Uterus (tissue), 4 donors: ENCODE measurements around the gene SCARB2. TPM values are rescaled to one million over a fixed set of nuclear protein-coding genes. Genes with fewer than 3 reads are reported as not detected.
A peak's percentile ranks its signal among the peaks of the same experiment; 100 is the strongest.

Experiments used
- DNase-seq, 2 donors: peaks; one replicate each; pipeline ENCODE4 v3.0.0-alpha.2; 2019 to 2020
- H3K27ac ChIP-seq, 2 donors: fragments of 200-600 bp; sonication (generic); 1 replicate in 1 of 2; 2 replicates in 1 of 2; pipeline ENCODE4 v1.5.1; 2016 to 2018
- H3K27me3 ChIP-seq, 2 donors: fragments of 200-600 bp; sonication (generic); one replicate each; pipeline ENCODE4 v1.5.1; 2018 to 2019; ENCODE audit warnings: control low read depth in 1 of 2
- H3K36me3 ChIP-seq, 2 donors: fragments of 200-600 bp; sonication (generic); one replicate each; pipeline ENCODE4 v1.5.1; 2019; ENCODE audit warnings: control low read depth in 1 of 2
- H3K4me1 ChIP-seq, 2 donors: fragments of 200-600 bp; sonication (generic); one replicate each; pipeline ENCODE4 v1.5.1; 2018 to 2019; ENCODE audit warnings: control low read depth in 1 of 2
- H3K4me3 ChIP-seq, 2 donors: fragments of 200-600 bp; sonication (generic); 1 replicate in 1 of 2; 2 replicates in 1 of 2; pipeline ENCODE4 v1.5.1; 2018 to 2019; ENCODE audit warnings: mild to moderate bottlenecking in 1 of 2
- H3K9me3 ChIP-seq, 2 donors: fragments of 200-600 bp; sonication (generic); one replicate each; pipeline ENCODE4 v1.5.1; 2019; ENCODE audit warnings: control low read depth in 1 of 2
- POLR2A ChIP-seq, 2 donors: fragments of 450-650 bp; IDR thresholded peaks; one replicate each; pipeline ENCODE4 v1.6.1; 2016; ENCODE audit warnings: antibody characterized with exemption in 2 of 2, mild to moderate bottlenecking in 1 of 2, moderate library complexity in 1 of 2
- intact Hi-C: fragments of 100-400 bp; cut with DNase I; formaldehyde crosslinking; loops from one replicate; pipeline ENCODE4 v1.15.1; 2023; ENCODE audit warnings: low total_unique reads
- total RNA-seq, 4 donors: library from RNA; depleted of rRNA in 3 of 4; stranded (reverse); fragments of >200 nt in 3 of 4; gene quantifications; one replicate each; pipeline versions ENCODE4 v1.1.0 to v1.2.4, GENCODE V29; 2014 to 2023
- TF ChIP-seq, protein P1 (sequence below), 4 experiments: fragments of 200-600 bp in 2 of 4; fragments of 450-650 bp in 2 of 4; sonication (generic) in 2 of 4; IDR thresholded peaks; one replicate each; pipeline ENCODE4 v1.5.1; 2016 to 2019; ENCODE audit warnings: antibody characterized with exemption in 4 of 4, mild to moderate bottlenecking in 2 of 4, moderate library complexity in 1 of 4
- donor health status: DM: yes; HTN: yes; CAD: no.

The SCARB2 gene
- total RNA-seq, 4 donors from 2014 or later: 150 to 233 (median 196) TPM

DNA sequence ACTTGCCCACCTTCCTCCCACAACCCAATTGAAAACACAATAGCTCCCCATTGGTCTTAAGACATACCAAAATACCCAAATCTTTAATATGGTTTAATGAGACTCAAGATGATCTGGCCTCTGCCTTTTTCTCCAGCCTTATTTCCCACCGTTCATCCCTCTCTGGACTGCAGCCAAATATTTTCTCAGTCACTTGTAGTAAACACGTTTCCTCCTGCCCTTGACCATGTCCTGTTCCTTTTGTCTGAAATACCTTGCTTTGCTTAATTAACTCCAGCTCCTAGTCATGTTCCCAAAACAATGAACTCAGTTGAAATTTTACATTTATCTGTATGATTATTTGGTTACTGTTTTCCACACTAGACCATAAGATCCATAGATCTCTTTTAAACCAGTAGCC lies 57.0 kb downstream of the SCARB2 start:
- H3K27ac ChIP-seq: no peak overlapping the region
- no peaks in the 10 kb centered on the region for H3K27me3 ChIP-seq
- H3K4me3 ChIP-seq: no peak overlapping the region
- no peaks in the 10 kb centered on the region for H3K36me3 ChIP-seq
- intact Hi-C loops: no loop called here
- DNase-seq: no peak
- no peak for TF ChIP-seq POLR2A (IDR thresholded peaks at IDR 0.05)
- TF ChIP-seq, protein P1, sequence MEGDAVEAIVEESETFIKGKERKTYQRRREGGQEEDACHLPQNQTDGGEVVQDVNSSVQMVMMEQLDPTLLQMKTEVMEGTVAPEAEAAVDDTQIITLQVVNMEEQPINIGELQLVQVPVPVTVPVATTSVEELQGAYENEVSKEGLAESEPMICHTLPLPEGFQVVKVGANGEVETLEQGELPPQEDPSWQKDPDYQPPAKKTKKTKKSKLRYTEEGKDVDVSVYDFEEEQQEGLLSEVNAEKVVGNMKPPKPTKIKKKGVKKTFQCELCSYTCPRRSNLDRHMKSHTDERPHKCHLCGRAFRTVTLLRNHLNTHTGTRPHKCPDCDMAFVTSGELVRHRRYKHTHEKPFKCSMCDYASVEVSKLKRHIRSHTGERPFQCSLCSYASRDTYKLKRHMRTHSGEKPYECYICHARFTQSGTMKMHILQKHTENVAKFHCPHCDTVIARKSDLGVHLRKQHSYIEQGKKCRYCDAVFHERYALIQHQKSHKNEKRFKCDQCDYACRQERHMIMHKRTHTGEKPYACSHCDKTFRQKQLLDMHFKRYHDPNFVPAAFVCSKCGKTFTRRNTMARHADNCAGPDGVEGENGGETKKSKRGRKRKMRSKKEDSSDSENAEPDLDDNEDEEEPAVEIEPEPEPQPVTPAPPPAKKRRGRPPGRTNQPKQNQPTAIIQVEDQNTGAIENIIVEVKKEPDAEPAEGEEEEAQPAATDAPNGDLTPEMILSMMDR (IDR thresholded peaks at IDR 0.05): no peak
- H3K4me1 ChIP-seq: no peaks in the 10 kb centered on the region
- no peaks in the 10 kb centered on the region for H3K9me3 ChIP-seq

DNA sequence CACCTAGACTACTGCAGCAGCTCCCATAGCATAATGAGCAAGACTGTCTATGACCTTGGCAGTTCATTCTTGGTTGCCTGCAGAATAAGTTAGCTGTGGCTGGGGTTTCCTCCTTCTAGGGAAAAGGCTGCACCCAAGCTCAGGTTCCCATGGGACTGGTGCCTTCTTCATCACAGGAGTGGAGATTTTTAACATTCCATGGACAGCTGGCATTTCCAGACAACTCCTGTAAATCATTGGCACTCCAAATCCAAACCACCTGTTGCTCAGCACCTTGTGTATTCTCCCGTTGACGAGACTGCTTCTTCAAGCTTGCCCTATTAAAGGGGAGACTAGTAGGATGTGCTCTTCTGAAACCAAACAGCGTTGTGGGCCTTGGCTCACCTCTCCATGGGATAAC lies 57.6 kb downstream of the SCARB2 start:
- no peaks in the 10 kb centered on the region for H3K4me1 ChIP-seq
- no peak overlapping the region for H3K27ac ChIP-seq
- no peaks in the 10 kb centered on the region for H3K27me3 ChIP-seq
- no peak overlapping the region for H3K4me3 ChIP-seq
- intact Hi-C loops: no loop called here
- TF ChIP-seq, protein P1 (IDR thresholded peaks at IDR 0.05): no peak
- TF ChIP-seq POLR2A (IDR thresholded peaks at IDR 0.05): no peak
- H3K36me3 ChIP-seq: no peaks in the 10 kb centered on the region
- no peak for DNase-seq
- no peaks in the 10 kb centered on the region for H3K9me3 ChIP-seq

DNA sequence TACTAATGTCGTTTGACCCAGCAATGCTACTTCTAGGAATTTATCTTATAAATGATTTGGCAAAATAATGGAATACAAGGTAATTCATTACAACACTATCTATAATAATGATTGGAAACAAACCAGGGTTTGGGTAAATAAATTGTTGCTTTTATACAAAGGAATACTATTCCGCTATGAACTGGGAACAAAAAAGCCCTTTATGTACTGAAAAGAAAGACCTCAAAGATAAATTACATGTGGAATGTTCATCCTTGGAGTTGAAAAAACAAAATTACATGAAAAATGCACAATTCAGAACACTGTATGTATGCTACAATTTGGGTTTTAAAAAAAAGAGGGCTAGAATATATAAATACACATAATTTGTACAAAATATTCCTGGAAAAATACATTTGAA lies 60.3 kb downstream of the SCARB2 start:
- intact Hi-C loops: no loop called here
- Histone ChIP-seq H3K27me3 (no peaks in the 10 kb centered on the region), H3K27ac (no peak overlapping the region), H3K36me3 (no peaks in the 10 kb centered on the region), H3K9me3 (no peaks in the 10 kb centered on the region), H3K4me1 (no peaks in the 10 kb centered on the region), H3K4me3 (no peak overlapping the region)
- DNase-seq: no peak
- no peak for TF ChIP-seq POLR2A (IDR thresholded peaks at IDR 0.05)

DNA sequence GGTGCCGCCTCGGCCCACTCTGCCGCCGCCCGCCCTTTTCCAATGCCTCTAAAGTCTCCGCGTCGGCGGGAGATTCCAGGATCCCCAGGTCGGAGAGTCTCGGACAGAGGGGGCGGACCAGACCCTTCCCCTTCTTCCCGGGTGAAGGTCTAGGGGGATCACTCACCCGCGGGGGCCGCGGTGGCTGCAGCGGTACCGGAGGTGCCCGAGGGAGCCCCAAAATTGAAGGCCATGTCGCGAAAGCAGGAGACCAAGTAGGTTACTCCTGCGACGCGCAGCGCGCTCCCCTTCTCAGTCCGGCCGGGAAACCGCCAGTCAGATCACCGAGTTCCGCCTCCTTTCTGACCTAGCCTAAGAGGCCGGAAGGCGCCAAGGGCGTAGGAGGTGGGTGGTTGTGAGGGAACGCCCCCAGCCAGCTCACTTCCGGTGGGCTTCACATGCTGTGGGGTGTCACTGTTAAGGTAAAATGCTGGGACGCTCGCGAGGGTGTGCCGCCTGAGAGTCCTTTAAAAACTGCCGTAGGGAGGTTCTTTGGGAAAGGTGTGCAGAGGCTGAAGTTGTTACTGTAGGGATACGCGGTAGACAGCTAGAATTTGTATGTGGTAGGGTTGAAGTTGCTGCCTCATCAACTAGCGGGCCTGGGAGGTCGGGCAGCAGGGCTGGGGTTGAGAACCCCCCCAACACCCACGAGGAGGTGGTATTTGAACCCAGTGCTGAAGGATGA lies 65.3 kb downstream of the SCARB2 start, which contains the start of gene NUP54:
NUP54 (minus strand) TSS at position 256 of the 724 bp plus-strand sequence; CDS start at position 233, 23 bp downstream.
- intact Hi-C loops: no loop called here
- Histone ChIP-seq H3K36me3 (no peaks in the 10 kb centered on the region), H3K9me3 (no peaks in the 10 kb centered on the region), H3K4me3 (peak within 1 kb of the TSS; percentile 76 to 96), H3K27ac (peak within 1 kb of the TSS; percentile 89 to 92), H3K27me3 (no peaks in the 10 kb centered on the region), H3K4me1 (no peaks in the 10 kb centered on the region)
- peak; percentile 91 to 94 for DNase-seq
- TF ChIP-seq, protein P1 (IDR thresholded peaks at IDR 0.05): peak in 1 of 4 experiments; percentile 25
- TF ChIP-seq POLR2A (IDR thresholded peaks at IDR 0.05): peak; percentile 63 to 80

DNA sequence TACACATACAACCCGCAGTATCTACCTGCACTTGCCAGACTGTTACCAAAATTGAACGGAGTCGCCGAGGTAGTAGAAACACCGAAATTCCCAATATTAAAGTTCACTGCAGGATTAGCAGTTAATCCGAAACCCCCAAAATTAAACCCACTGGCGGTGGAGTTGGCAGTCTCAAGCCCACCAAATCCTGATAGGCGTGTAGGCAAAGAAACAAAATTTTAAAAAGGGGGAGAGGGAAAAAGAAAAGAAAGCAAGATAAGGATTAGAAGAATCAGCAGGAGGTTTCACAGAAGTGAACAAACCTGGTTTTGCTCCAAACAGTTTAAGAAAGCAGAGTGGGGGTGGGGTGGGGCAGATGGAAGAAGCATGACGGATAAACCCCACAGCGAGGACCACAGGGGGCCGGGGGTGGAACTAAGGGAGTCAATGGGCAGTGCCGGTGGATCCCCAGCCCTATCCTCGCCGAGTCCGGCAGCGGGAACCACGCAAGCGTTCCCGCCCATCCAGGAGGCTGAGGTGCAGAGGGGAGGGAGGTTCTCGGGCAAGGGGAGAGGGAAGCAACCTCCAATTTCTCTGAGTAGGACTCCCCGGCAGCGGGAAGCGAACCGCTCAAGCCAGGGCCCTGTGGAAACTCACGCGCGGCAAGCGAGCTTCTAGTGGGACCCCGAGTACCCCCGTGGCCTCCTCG lies 66.0 kb downstream of the SCARB2 start:
- H3K27me3 ChIP-seq: no peaks in the 10 kb centered on the region
- TF ChIP-seq POLR2A (IDR thresholded peaks at IDR 0.05): no peak
- TF ChIP-seq, protein P1 (IDR thresholded peaks at IDR 0.05): no peak
- peak overlapping the region; percentile 89 to 92 for H3K27ac ChIP-seq
- H3K9me3 ChIP-seq: no peaks in the 10 kb centered on the region
- intact Hi-C loops: no loop called here
- peak overlapping the region; percentile 76 to 96 for H3K4me3 ChIP-seq
- H3K4me1 ChIP-seq: no peaks in the 10 kb centered on the region
- peak in 1 of 2 donors; percentile 20 for DNase-seq
- H3K36me3 ChIP-seq: no peaks in the 10 kb centered on the region
